Stomach (tissue), 9 donors: ENCODE measurements around the gene FCER1G. TPM values are rescaled to one million over a fixed set of nuclear protein-coding genes. Genes with fewer than 3 reads are reported as not detected.

ENCODE experiments used
- DNase-seq, 2 donors: peaks; one replicate each; pipeline versions ENCODE4 v3.0.0 to v3.0.0-alpha.2; 2013 to 2019
- H3K27ac ChIP-seq, 5 donors: fragments of 200-600 bp in 4 of 5; sonication (generic) in 4 of 5; one replicate each; pipeline ENCODE4 v1.5.1; 2013 to 2019; ENCODE audit warnings: mild to moderate bottlenecking in 1 of 5, moderate library complexity in 1 of 5
- H3K27me3 ChIP-seq, 3 donors: fragments of 200-600 bp; sonication (generic); one replicate each; pipeline ENCODE4 v1.5.1; 2017 to 2019; ENCODE audit warnings: mixed run types in 1 of 3
- H3K36me3 ChIP-seq, 4 donors: fragments of 200-600 bp; sonication (generic); 1 replicate in 3 of 4; 2 replicates in 1 of 4; pipeline ENCODE4 v1.5.1; 2016 to 2019
- H3K4me1 ChIP-seq, 4 donors: fragments of 200-600 bp; sonication (generic); one replicate each; pipeline ENCODE4 v1.5.1; 2016 to 2019
- H3K4me3 ChIP-seq, 4 donors: fragments of 200-600 bp; sonication (generic) in 3 of 4; one replicate each; pipeline ENCODE4 v1.5.1; 2016 to 2019; ENCODE audit warnings: mild to moderate bottlenecking in 1 of 4
- H3K9me3 ChIP-seq, 4 donors: fragments of 200-600 bp; sonication (generic); one replicate each; pipeline ENCODE4 v1.5.1; 2016 to 2019
- CTCF ChIP-seq, 7 experiments: fragments of 450-650 bp in 4 of 7; fragments of 200-600 bp in 3 of 7; sonication (generic) in 3 of 7; IDR thresholded peaks; one replicate each; pipeline ENCODE4 v1.5.1; 2016 to 2019; ENCODE audit warnings: antibody characterized with exemption in 7 of 7, control low read depth in 2 of 7, mild to moderate bottlenecking in 1 of 7
- EP300 ChIP-seq: sonication (generic); formaldehyde crosslinking; IDR thresholded peaks from one replicate; pipeline ENCODE4 v1.6.1; 2017; ENCODE audit warnings: antibody characterized with exemption
- POLR2A ChIP-seq, 4 donors: fragments of 450-650 bp; IDR thresholded peaks; one replicate each; pipeline ENCODE4 v1.6.1; 2016; ENCODE audit warnings: antibody characterized with exemption in 4 of 4, control low read depth in 2 of 4, mild to moderate bottlenecking in 1 of 4, moderate library complexity in 1 of 4
- POLR2AphosphoS5 ChIP-seq, 3 donors: sonication (generic); formaldehyde crosslinking; IDR thresholded peaks; one replicate each; pipeline ENCODE4 v1.6.1; 2016; ENCODE audit warnings: antibody characterized with exemption in 3 of 3
- WGBS, 5 donors: extraction: QIAGEN DNeasy Blood & Tissue Kit in 3 of 5; methylation state at CpG; one replicate each; pipeline versions ENCODE4 v1.1.5 to v1.1.7; 2013 to 2018; 5-methylcytosine and 5-hydroxymethylcytosine counted together
- intact Hi-C: fragments of 100-400 bp; cut with DNase I; formaldehyde crosslinking; loops from one replicate; pipeline ENCODE4 v1.15.1; 2023; ENCODE audit warnings: low total_unique reads
- polyA plus RNA-seq, 3 donors: library from polyadenylated mRNA; stranded (reverse); fragments of 200-250 nt; gene quantifications; one replicate each; pipeline ENCODE4 v1.2.3, GENCODE V29; 2013
- total RNA-seq, 5 donors: library from RNA; depleted of rRNA; stranded (reverse); fragments of >200 nt; gene quantifications; one replicate each; pipeline versions ENCODE4 v1.1.0 to v1.2.3, GENCODE V29; 2014 to 2016
- donor health status: healthy with polysubstance abuse.
- donor health status: Bipolar disorder and iron deficiency.
- donor health status: healthy.

Gene FCER1G
- total and polyA plus RNA-seq, 8 donors = 1.4 to 101 (median 27.0) TPM; not detected in 1

GRCh38 chr1:161200421-161200991, 14.6 kb upstream of the FCER1G start:
- intact Hi-C loops = no loop called here
- H3K27ac ChIP-seq = peak overlapping the region; percentile 95 to 98 (median 96)
- H3K4me1 ChIP-seq = peaks cover 33 to 90% (median 78%) of the 10 kb centered on the region in 4 donors
- TF ChIP-seq EP300 = no peak
- no peak for TF ChIP-seq POLR2A (IDR thresholded peaks at IDR 0.05)
- no peak for TF ChIP-seq POLR2AphosphoS5 (IDR thresholded peaks at IDR 0.05)
- TF ChIP-seq CTCF (IDR thresholded peaks at IDR 0.05) = no peak
- no peaks in the 10 kb centered on the region for H3K9me3 ChIP-seq
- H3K27me3 ChIP-seq = peaks cover 0 to 8% (median 0%) of the 10 kb centered on the region in 3 donors
- H3K4me3 ChIP-seq = peak overlapping the region in 1 of 4 donors; percentile 74
- DNase-seq = peak in 1 of 2 donors; percentile 65
- H3K36me3 ChIP-seq = peaks cover 6 to 19% (median 16%) of the 10 kb centered on the region in 4 donors
- WGBS, 5 donors = 52 to 75% (median 60%) methylated on average over 5 of the region's 5 CpGs

DNA sequence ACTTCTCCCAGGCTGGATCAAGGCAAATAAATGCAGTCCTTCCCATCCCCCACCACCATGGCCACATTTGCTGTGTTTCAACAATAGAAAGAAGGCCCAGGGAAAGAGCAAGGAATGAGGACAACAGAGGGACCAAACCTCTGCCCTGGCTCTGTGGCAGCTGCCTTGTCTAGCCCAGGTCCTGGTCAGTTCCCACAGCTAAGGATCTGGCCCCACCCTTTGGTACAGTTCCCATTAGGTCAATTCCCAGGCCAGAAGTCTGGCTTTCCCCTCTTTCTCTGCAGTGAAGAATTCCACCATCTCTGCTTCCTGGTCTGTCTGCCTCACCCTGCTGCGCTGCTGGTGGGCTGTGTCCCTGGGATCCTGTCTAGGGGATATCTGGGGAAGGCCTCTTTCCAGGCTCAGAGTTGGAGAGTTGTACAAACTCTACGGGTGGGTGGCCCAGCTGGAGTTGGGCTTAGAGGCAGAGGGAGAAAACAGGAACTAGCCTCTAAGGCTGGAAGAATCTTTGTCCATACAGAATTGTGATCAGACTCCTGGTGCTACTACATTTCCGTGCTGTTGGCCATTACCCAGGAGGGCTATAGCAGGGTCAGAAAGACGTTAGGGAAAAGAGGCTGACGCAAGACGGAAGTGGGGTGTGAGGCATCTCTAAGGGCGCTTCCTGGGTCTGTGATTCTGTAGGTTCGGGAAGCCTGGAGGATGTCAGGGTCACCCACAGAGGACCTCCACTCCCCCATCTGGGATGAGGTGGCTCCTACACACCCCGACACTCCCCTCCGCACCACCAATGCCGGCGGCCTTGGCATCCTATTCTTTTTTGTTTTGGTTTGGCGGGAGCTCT, 13.9 kb upstream of the FCER1G start:
- Histone ChIP-seq H3K4me3 (peak overlapping the region; percentile 73 to 81 (median 74)), H3K27me3 (peaks cover 0 to 8% (median 0%) of the 10 kb centered on the region in 3 donors), H3K36me3 (peaks cover 6 to 26% (median 22%) of the 10 kb centered on the region in 4 donors), H3K4me1 (peaks cover 33 to 90% (median 79%) of the 10 kb centered on the region in 4 donors), H3K27ac (peak overlapping the region; percentile 95 to 98 (median 96)), H3K9me3 (no peaks in the 10 kb centered on the region)
- WGBS, 5 donors = 38 to 73% (median 63%) methylated on average over 13 of the region's 13 CpGs
- DNase-seq = peak; percentile 49 to 79
- intact Hi-C loops = no loop called here
- TF ChIP-seq EP300 (no peak), POLR2AphosphoS5 (IDR thresholded peaks at IDR 0.05) (peak in 1 of 3 donors; percentile 46)

DNA sequence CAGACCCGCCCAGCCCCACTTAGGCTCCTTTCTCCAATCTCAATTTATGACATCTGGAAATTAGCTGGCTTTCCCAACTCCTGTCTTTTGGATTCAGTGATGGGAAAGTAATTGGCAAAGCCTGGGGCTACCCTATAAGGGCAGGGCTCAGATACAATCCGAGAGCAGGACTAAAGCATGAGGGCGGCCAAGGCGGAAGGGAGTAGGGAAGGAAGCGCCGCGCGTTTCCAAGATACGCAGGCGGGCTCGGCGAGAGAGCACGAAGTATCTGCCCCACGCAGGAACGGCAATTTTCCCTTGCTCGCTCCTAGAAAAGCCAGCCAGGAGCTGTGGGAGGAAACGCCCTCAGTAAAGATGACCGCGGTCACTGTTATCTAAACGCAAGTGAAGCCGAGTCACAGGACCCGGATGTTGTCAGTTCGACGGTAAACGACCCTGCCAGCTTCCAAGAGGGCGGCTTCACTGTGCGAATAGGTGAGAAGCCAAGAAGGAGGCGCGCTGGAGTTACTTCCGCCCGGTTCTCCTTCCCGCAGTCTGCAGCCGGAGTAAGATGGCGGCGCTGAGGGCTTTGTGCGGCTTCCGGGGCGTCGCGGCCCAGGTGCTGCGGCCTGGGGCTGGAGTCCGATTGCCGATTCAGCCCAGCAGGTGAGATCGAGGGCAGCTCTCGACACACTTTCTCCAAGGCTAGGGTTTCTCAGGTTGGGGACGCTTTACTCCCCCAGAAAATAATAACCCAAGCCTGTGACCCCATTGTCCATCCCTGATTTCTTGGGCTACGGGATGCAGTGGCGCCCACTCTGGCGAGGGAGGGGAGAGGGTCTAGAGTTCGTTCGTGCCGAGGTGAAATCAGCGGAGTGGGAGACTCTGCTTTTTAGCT, 13.0 kb upstream of the FCER1G start, which contains the start of gene NDUFS2:
NDUFS2 (plus strand) TSS at position 532 of the 877 bp plus-strand sequence; CDS start at position 551, 19 bp downstream.
- H3K9me3 ChIP-seq = no peaks in the 10 kb centered on the region
- peak within 1 kb of the TSS; percentile 95 to 98 (median 96) for H3K27ac ChIP-seq
- H3K36me3 ChIP-seq = peaks cover 6 to 35% (median 30%) of the 10 kb centered on the region in 4 donors
- H3K4me3 ChIP-seq = peak within 1 kb of the TSS; percentile 73 to 81 (median 74)
- intact Hi-C loops = no loop called here
- 2 to 3% (median 3%) methylated on average over 36 to 53 of the region's 53 CpGs for WGBS, 5 donors
- TF ChIP-seq CTCF (IDR thresholded peaks at IDR 0.05) = no peak
- TF ChIP-seq POLR2A (IDR thresholded peaks at IDR 0.05) = peak in 2 of 4 donors; percentile 54 to 59
- TF ChIP-seq POLR2AphosphoS5 (IDR thresholded peaks at IDR 0.05) = peak; percentile 57 to 94 (median 85)
- H3K27me3 ChIP-seq = peaks cover 0 to 8% (median 0%) of the 10 kb centered on the region in 3 donors
- DNase-seq = peak; percentile 99 to 100
- H3K4me1 ChIP-seq = peaks cover 33 to 90% (median 82%) of the 10 kb centered on the region in 4 donors

DNA sequence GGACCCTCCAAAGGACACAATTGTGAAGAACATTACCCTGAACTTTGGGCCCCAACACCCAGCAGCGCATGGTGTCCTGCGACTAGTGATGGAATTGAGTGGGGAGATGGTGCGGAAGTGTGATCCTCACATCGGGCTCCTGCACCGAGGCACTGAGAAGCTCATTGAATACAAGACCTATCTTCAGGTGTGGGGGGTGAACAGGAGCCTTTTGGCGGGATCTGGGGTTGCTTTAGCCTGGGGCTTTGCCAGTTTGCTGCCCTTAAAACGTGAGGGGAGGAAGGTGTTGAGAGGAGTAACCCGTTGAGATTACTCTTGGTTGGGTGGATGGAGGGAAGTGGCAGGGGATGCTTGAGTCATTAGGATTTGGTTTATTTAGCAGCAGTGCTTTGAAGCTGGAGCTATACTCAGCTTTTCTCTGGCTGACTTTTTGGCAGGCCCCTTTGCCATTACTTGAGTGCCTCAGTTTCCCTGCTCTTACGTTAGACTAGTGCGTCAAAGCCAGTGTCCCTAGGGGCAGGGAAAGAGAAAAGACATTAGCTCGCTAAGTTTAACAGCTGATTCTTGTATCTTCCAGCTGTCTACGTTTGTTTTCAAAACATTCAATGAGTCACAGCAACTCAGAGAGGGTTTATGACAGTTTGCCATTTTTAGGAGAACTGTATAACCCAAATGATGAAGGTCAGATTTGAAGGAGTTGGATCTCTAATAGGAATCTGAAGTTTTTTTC, 8.5 kb upstream of the FCER1G start:
- DNase-seq = no peak
- peak overlapping the region; percentile 17 to 95 (median 77) for H3K27ac ChIP-seq
- peaks cover 34 to 80% (median 75%) of the 10 kb centered on the region in 4 donors for H3K36me3 ChIP-seq
- H3K27me3 ChIP-seq = no peaks in the 10 kb centered on the region
- WGBS, 5 donors = 78 to 87% (median 82%) methylated on average over 12 of the region's 12 CpGs
- TF ChIP-seq POLR2A (IDR thresholded peaks at IDR 0.05) = no peak
- no peak for TF ChIP-seq CTCF (IDR thresholded peaks at IDR 0.05)
- TF ChIP-seq EP300 = no peak
- no peak for TF ChIP-seq POLR2AphosphoS5 (IDR thresholded peaks at IDR 0.05)
- intact Hi-C loops = no loop called here
- no peaks in the 10 kb centered on the region for H3K9me3 ChIP-seq
- H3K4me3 ChIP-seq = no peak overlapping the region
- H3K4me1 ChIP-seq = peaks cover 25 to 79% (median 61%) of the 10 kb centered on the region in 4 donors
